ENCODE data around the gene TNFRSF19. TPM values are rescaled to one million over a fixed set of nuclear protein-coding genes. Genes with fewer than 3 reads are reported as not detected.
A peak's percentile ranks its signal among the peaks of the same experiment; 100 is the strongest.

Gene TNFRSF19
- total and polyA plus RNA-seq, 2 donors from 2014 or later, result 10.1 to 14.7 TPM

DNA sequence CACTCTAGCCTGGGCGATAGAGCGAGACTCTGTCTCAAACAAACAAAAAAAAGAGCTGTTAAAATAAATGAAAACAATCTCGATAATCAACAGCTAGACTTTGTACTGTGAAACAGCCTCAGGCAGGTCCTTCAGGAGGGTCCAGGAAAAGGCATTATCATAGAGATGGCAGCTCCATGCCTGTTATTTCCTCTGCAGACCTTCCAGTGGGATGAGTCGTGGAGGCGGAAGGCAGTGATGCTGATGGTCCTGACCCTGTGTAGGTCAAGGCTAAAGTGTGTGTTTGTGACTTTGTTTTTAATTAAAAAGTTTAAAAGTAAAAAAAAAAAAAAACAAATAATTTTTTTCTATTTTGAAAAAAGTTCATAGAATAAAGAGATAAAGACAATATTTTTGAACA lies 117.4 kb downstream of the TNFRSF19 start:
- Histone ChIP-seq H3K4me1 (ENCODE audit: control insufficient read depth in 2 of 3, insufficient read depth in 2 of 3, low read depth in 1 of 3, low read length in 3 of 3) (peaks cover 0 to 5% (median 0%) of the 10 kb centered on the region in 3 donors), H3K27ac (ENCODE audit: low read depth in 2 of 2, low read length in 2 of 2) (no peak overlapping the region), H3K9me3 (ENCODE audit: control insufficient read depth in 2 of 3, insufficient read depth in 1 of 3, low read length in 3 of 3) (peaks cover 0 to 11% (median 0%) of the 10 kb centered on the region in 3 donors), H3K36me3 (ENCODE audit: control insufficient read depth in 2 of 3, insufficient read depth in 3 of 3, low read length in 3 of 3) (no peaks in the 10 kb centered on the region), H3K9ac (ENCODE audit: low read length in 3 of 3) (no peak overlapping the region), H3K4me3 (ENCODE audit: low read length in 3 of 3) (no peak overlapping the region), H3K27me3 (ENCODE audit: control insufficient read depth, insufficient read depth, low read length) (no peaks in the 10 kb centered on the region)
- TF ChIP-seq, protein P1, sequence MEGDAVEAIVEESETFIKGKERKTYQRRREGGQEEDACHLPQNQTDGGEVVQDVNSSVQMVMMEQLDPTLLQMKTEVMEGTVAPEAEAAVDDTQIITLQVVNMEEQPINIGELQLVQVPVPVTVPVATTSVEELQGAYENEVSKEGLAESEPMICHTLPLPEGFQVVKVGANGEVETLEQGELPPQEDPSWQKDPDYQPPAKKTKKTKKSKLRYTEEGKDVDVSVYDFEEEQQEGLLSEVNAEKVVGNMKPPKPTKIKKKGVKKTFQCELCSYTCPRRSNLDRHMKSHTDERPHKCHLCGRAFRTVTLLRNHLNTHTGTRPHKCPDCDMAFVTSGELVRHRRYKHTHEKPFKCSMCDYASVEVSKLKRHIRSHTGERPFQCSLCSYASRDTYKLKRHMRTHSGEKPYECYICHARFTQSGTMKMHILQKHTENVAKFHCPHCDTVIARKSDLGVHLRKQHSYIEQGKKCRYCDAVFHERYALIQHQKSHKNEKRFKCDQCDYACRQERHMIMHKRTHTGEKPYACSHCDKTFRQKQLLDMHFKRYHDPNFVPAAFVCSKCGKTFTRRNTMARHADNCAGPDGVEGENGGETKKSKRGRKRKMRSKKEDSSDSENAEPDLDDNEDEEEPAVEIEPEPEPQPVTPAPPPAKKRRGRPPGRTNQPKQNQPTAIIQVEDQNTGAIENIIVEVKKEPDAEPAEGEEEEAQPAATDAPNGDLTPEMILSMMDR (IDR thresholded peaks at IDR 0.05; ENCODE audit: borderline replicate concordance, extremely low read depth, insufficient read depth), result no peak
- DNase-seq (no peak), FAIRE-seq (no peak)
- intact Hi-C loops (cut with DNase I), result no loop called here

DNA sequence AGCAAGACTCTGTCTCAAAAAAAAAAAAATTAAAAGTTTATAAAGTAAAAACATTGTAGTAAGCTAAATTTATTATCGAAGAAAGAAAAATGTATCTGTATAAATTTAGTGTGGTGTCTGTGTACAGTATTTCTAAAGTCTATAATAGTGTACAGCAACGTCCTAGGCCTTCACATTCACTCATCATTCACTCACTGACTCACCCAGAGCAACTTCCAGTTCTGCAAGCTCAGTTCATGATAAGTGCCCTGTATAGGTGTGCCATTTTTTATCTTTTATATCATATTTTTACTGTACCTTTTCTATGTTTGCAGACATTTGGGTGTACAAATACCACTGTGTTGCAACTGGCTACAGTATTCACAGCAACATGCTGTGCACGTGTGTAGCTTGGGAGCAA lies 118.1 kb downstream of the TNFRSF19 start:
- Histone ChIP-seq H3K27ac (ENCODE audit: low read depth in 2 of 2, low read length in 2 of 2) (no peak overlapping the region), H3K27me3 (ENCODE audit: control insufficient read depth, insufficient read depth, low read length) (no peaks in the 10 kb centered on the region), H3K4me3 (ENCODE audit: low read length in 3 of 3) (no peak overlapping the region), H3K36me3 (ENCODE audit: control insufficient read depth in 2 of 3, insufficient read depth in 3 of 3, low read length in 3 of 3) (no peaks in the 10 kb centered on the region), H3K4me1 (ENCODE audit: control insufficient read depth in 2 of 3, insufficient read depth in 2 of 3, low read depth in 1 of 3, low read length in 3 of 3) (peaks cover 0 to 11% (median 3%) of the 10 kb centered on the region in 3 donors), H3K9me3 (ENCODE audit: control insufficient read depth in 2 of 3, insufficient read depth in 1 of 3, low read length in 3 of 3) (peaks cover 0 to 11% (median 0%) of the 10 kb centered on the region in 3 donors), H3K9ac (ENCODE audit: low read length in 3 of 3) (no peak overlapping the region)
- DNase-seq (no peak), FAIRE-seq (no peak)
- intact Hi-C loops (cut with DNase I), result no loop called here
- TF ChIP-seq, protein P1 (IDR thresholded peaks at IDR 0.05; ENCODE audit: borderline replicate concordance, extremely low read depth, insufficient read depth), result no peak

DNA sequence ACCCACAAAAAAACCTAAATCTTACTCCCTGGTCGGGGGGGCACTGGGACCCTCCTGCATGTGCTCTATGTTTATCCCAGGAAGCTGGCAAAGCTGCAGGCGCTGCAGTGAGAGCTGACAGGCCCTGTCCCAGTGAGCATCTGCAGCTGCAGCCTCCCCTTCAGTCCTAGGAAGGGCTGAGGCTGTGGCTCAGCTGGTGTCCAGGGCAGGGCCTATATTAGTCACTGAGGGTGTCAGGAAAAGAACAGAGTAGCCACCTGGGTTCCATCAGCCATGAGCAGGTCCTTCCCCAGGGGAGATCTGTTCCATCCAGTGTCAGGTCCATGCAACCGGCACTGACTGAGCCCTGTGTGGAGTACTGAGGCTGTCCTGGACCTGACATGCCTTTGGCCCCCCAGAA lies 120.5 kb downstream of the TNFRSF19 start:
- FAIRE-seq, result no peak
- Histone ChIP-seq H3K9me3 (ENCODE audit: control insufficient read depth in 2 of 3, insufficient read depth in 1 of 3, low read length in 3 of 3) (no peaks in the 10 kb centered on the region), H3K36me3 (ENCODE audit: control insufficient read depth in 2 of 3, insufficient read depth in 3 of 3, low read length in 3 of 3) (no peaks in the 10 kb centered on the region), H3K27me3 (ENCODE audit: control insufficient read depth, insufficient read depth, low read length) (no peaks in the 10 kb centered on the region), H3K4me3 (ENCODE audit: low read length in 3 of 3) (no peak overlapping the region), H3K9ac (ENCODE audit: low read length in 3 of 3) (no peak overlapping the region), H3K27ac (ENCODE audit: low read depth in 2 of 2, low read length in 2 of 2) (peak overlapping the region in 1 of 2 donors; percentile 43), H3K4me1 (ENCODE audit: control insufficient read depth in 2 of 3, insufficient read depth in 2 of 3, low read depth in 1 of 3, low read length in 3 of 3) (peaks cover 0 to 19% (median 3%) of the 10 kb centered on the region in 3 donors)
- intact Hi-C loops (cut with DNase I), result no loop called here
- no peak for DNase-seq
- TF ChIP-seq, protein P1 (IDR thresholded peaks at IDR 0.05; ENCODE audit: borderline replicate concordance, extremely low read depth, insufficient read depth), result no peak

DNA sequence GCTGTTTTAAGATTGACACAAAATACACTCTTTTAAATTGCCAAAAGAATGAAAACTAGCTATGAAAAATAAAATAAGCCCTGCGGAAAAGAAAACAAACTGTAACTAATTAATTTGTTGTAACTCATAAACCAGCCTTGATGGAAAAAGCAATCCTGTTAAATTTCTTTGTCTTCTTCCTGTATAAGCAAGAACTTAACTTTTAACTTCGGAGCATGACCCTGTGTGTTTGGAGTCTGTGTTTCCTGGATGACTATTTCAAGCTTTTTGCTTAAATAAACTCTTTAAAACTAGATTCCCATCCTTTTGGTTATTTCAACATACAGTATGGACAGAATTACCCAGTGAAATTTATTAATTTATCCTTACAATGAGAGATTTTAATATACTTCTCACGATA lies 122.6 kb downstream of the TNFRSF19 start:
- Histone ChIP-seq H3K27me3 (ENCODE audit: control insufficient read depth, insufficient read depth, low read length) (no peaks in the 10 kb centered on the region), H3K4me3 (ENCODE audit: low read length in 3 of 3) (peak overlapping the region in 2 of 3 donors; percentile 18 to 35), H3K36me3 (ENCODE audit: control insufficient read depth in 2 of 3, insufficient read depth in 3 of 3, low read length in 3 of 3) (no peaks in the 10 kb centered on the region), H3K27ac (ENCODE audit: low read depth in 2 of 2, low read length in 2 of 2) (peak overlapping the region; percentile 20 to 34), H3K9ac (ENCODE audit: low read length in 3 of 3) (no peak overlapping the region), H3K4me1 (ENCODE audit: control insufficient read depth in 2 of 3, insufficient read depth in 2 of 3, low read depth in 1 of 3, low read length in 3 of 3) (peaks cover 0 to 29% (median 11%) of the 10 kb centered on the region in 3 donors), H3K9me3 (ENCODE audit: control insufficient read depth in 2 of 3, insufficient read depth in 1 of 3, low read length in 3 of 3) (no peaks in the 10 kb centered on the region)
- intact Hi-C loops (cut with DNase I), result no loop called here
- DNase-seq (peak in 1 of 5 donors; percentile 32), FAIRE-seq (no peak)
- TF ChIP-seq, protein P1 (IDR thresholded peaks at IDR 0.05; ENCODE audit: borderline replicate concordance, extremely low read depth, insufficient read depth), result no peak

All from kidney (tissue), 14 donors.